Prostate gland (tissue), 2 donors: ENCODE data around the gene PTPRU. TPM values are rescaled to one million over a fixed set of nuclear protein-coding genes. Genes with fewer than 3 reads are reported as not detected.

Experiments
- DNase-seq: peaks from one replicate; pipeline ENCODE4 v3.0.0-alpha.2; 2019; ENCODE audit warnings: low spot score
- H3K27ac ChIP-seq, 2 donors: fragments of 200-600 bp; sonication (generic); 2 replicates each; pipeline ENCODE4 v1.5.1; 2017 to 2019
- H3K27me3 ChIP-seq: fragments of 200-600 bp; sonication (generic); replicated peaks from 2 replicates; pipeline ENCODE4 v1.5.1; 2019; ENCODE audit not compliant: insufficient read depth
- H3K36me3 ChIP-seq, 2 donors: fragments of 200-600 bp; sonication (generic); 1 replicate in 1 of 2; 2 replicates in 1 of 2; pipeline versions ENCODE4 v1.5.1 to v1.8.1; 2017 to 2019
- H3K4me1 ChIP-seq: fragments of 200-600 bp; sonication (generic); replicated peaks from 2 replicates; pipeline ENCODE4 v1.5.1; 2019
- H3K4me3 ChIP-seq, 2 donors: fragments of 200-600 bp; sonication (generic); 2 replicates each; pipeline ENCODE4 v1.5.1; 2017 to 2019
- H3K9me3 ChIP-seq: fragments of 200-600 bp; sonication (generic); 2 replicates; pipeline ENCODE4 v1.5.1; 2017
- POLR2A ChIP-seq: fragments of 450-650 bp; IDR thresholded peaks from one replicate; pipeline ENCODE4 v1.6.1; 2016; ENCODE audit warnings: antibody characterized with exemption, mild to moderate bottlenecking
- POLR2AphosphoS5 ChIP-seq: sonication (generic); formaldehyde crosslinking; IDR thresholded peaks from one replicate; pipeline ENCODE4 v1.6.1; 2017; ENCODE audit warnings: antibody characterized with exemption
- WGBS: methylation state at CpG from one replicate; pipeline ENCODE4 v1.1.5; 2018; 5-methylcytosine and 5-hydroxymethylcytosine counted together
- intact Hi-C: fragments of 100-400 bp; cut with DNase I; formaldehyde crosslinking; loops from one replicate; pipeline ENCODE4 v1.14.2; 2022
- total RNA-seq, 2 donors: library from RNA; depleted of rRNA; stranded (reverse); fragments of >200 nt; gene quantifications; one replicate each; pipeline ENCODE4 v1.1.0, GENCODE V29; 2016
- TF ChIP-seq, protein P1 (sequence below), 4 experiments: fragments of 200-600 bp in 2 of 4; fragments of 450-650 bp in 2 of 4; sonication (generic) in 2 of 4; IDR thresholded peaks; 1 replicate in 3 of 4; 2 replicates in 1 of 4; pipeline ENCODE4 v1.5.1; 2016 to 2019; ENCODE audit warnings: antibody characterized with exemption in 4 of 4, mild to moderate bottlenecking in 2 of 4, moderate library complexity in 2 of 4

Gene PTPRU
- total RNA-seq, 2 donors from 2014 or later: 49.9 to 60.5 TPM

DNA sequence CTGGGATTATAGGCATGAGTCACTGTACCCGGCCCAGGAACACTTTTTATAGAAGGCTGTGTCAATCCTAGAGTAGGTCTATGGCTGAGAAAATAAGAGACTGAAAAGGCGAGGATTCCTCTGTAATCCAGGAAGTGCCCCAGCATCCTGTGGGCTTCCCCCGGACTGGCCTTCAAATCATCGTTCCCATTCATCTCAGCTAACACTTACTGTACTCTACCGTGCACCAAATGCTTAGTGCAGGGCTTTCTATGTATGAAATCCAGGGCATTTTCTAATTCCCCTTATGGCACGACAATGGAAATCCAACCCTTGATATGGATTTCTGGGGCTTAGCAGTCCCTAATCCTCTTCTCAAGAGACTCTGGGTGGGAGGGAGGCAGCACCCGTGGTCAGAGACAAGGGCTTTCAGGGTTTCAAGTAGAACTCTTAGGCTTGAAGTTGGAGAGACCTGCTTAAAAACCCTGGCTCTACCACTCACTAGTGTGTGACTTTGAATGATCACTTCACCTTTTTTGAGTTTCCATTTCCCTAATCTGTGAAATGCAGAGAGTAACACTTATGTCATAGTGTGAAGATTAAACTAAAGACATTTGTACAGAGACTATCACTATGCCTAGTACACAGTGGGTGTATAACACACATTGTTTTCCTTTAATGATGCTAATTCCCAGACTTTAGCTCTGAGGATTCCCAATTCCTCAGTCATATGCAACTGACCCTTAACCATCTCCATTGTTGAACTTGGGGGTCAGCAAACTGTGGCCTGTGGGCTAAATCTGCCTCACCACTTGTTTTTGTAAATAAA is 25.8 kb upstream of the PTPRU start:
- Histone ChIP-seq H3K27ac (no peak overlapping the region), H3K4me1 (no peaks in the 10 kb centered on the region), H3K4me3 (no peak overlapping the region), H3K9me3 (no peaks in the 10 kb centered on the region), H3K36me3 (no peaks in the 10 kb centered on the region), H3K27me3 (no peaks in the 10 kb centered on the region)
- intact Hi-C loops: no loop called here
- 86% methylated on average over 7 of the region's 7 CpGs for WGBS
- DNase-seq: no peak
- TF ChIP-seq, protein P1, sequence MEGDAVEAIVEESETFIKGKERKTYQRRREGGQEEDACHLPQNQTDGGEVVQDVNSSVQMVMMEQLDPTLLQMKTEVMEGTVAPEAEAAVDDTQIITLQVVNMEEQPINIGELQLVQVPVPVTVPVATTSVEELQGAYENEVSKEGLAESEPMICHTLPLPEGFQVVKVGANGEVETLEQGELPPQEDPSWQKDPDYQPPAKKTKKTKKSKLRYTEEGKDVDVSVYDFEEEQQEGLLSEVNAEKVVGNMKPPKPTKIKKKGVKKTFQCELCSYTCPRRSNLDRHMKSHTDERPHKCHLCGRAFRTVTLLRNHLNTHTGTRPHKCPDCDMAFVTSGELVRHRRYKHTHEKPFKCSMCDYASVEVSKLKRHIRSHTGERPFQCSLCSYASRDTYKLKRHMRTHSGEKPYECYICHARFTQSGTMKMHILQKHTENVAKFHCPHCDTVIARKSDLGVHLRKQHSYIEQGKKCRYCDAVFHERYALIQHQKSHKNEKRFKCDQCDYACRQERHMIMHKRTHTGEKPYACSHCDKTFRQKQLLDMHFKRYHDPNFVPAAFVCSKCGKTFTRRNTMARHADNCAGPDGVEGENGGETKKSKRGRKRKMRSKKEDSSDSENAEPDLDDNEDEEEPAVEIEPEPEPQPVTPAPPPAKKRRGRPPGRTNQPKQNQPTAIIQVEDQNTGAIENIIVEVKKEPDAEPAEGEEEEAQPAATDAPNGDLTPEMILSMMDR (IDR thresholded peaks at IDR 0.05): no peak
- TF ChIP-seq POLR2A: no peak
- TF ChIP-seq POLR2AphosphoS5: no peak

DNA sequence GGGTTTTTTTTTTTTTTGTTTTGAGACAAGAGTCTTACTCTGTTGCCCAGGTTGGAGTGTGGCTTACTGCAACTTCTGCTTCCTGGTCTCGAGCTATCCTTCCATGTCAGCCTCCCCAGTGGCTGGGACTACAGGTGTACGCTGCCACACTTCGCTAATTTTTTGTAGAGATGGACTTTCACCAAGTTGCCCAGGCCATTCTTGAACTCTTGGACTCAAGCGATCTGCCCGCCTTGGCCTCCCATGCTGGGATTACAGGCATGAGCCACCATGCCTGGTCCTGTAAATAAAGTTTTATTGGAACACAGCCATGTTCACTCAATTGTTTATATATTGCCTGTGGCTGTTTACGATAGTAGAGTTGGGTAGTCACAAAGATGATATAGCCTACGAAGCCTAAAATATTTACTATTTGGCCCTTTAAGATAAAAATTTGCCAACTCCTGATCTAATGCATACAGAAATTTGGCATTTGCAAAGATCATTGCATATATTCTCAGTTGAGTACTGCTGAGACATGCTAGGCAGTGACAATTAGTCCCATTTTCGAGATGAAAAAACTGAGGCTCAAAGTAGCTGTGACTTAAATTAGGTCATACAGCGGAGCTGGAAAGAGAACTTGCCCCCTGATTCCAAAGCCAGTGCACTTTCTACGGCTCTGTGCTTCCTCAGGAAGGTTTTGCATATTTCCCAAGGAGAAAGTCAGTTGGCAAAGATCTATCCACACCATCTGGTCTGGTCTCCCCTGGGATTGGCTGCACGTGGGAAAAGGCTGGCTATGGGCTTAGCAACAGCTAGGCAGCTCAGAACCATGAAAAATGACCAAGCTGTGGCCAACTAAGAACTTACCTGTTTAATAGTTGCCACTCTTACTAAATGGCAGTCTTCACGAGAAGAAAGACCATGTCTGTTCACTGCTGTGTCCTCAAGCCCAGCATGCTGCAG is 25.0 kb upstream of the PTPRU start:
- H3K27ac ChIP-seq: no peak overlapping the region
- no peaks in the 10 kb centered on the region for H3K36me3 ChIP-seq
- no peak for DNase-seq
- WGBS: 89% methylated on average over 12 of the region's 12 CpGs
- no peaks in the 10 kb centered on the region for H3K27me3 ChIP-seq
- intact Hi-C loops: no loop called here
- H3K4me3 ChIP-seq: no peak overlapping the region
- no peaks in the 10 kb centered on the region for H3K9me3 ChIP-seq
- H3K4me1 ChIP-seq: no peaks in the 10 kb centered on the region
- TF ChIP-seq, protein P1 (IDR thresholded peaks at IDR 0.05): no peak
- TF ChIP-seq POLR2A: no peak
- TF ChIP-seq POLR2AphosphoS5: no peak

DNA sequence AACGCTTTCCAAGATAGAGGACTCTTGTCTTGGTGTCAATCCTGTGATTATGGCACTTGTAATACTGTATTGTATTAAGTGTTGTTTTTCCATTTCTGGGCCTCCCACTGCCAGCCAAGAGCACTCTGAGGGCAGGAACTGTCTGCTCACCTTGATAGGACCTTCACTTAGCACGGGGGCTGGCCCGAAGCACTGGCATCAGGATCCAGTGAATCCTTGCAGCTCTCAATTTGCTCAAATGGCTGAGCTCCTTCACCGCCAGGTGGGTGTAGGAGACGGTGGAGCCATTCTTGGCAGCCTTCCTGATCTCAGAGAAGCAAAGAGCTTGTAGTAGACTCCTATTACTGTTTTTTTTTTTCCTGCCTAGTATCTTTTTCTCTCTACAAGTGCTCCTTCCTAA is 23.3 kb upstream of the PTPRU start:
- Histone ChIP-seq H3K4me1 (no peaks in the 10 kb centered on the region), H3K9me3 (no peaks in the 10 kb centered on the region), H3K27ac (no peak overlapping the region), H3K36me3 (no peaks in the 10 kb centered on the region), H3K4me3 (no peak overlapping the region), H3K27me3 (no peaks in the 10 kb centered on the region)
- intact Hi-C loops: no loop called here
- no peak for DNase-seq
- 90% methylated on average over 5 of the region's 5 CpGs for WGBS
- TF ChIP-seq POLR2A: no peak
- TF ChIP-seq, protein P1 (IDR thresholded peaks at IDR 0.05): no peak

DNA sequence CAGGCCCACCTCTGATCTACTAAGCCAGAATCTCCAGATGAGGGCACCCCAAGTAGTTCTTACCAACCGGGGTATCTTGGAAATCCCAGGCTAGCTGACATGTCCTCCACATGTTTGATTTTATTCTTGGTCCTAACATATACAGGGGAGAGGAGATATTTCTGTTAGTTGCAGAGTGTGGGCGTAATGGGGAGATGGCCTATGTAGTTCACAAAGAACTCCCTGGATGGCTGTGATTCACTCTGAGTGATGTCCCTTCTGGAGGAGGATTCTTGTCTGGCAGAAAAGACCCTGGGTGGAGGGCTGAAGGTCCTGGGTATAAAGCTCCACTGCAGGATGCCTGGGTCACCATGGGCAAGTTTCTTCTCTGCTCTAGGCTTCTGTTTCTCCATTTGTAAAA is 18.7 kb upstream of the PTPRU start:
- Histone ChIP-seq H3K4me3 (no peak overlapping the region), H3K27ac (no peak overlapping the region), H3K27me3 (no peaks in the 10 kb centered on the region), H3K4me1 (no peaks in the 10 kb centered on the region), H3K36me3 (no peaks in the 10 kb centered on the region), H3K9me3 (no peaks in the 10 kb centered on the region)
- DNase-seq: no peak
- intact Hi-C loops: no loop called here
- TF ChIP-seq POLR2AphosphoS5 (no peak), POLR2A (no peak)
- TF ChIP-seq, protein P1 (IDR thresholded peaks at IDR 0.05): no peak
- 93% methylated on average over 2 of the region's 2 CpGs for WGBS
